HEK293 (cell line): ENCODE data around the gene CELSR3.

ENCODE experiments used
- CTCF ChIA-PET: fragments of 350-600 bp; formaldehyde crosslinking; extraction: SDS; loops from one replicate; lab custom pipeline; 2021; ENCODE audit warnings: antibody characterized with exemption; lab: Yijun Ruan, JAX
- POLR2A ChIA-PET: fragments of 300-600 bp; formaldehyde crosslinking; extraction: SDS; loops from one replicate; lab custom pipeline; 2020; ENCODE audit warnings: antibody characterized with exemption, inconsistent platforms; lab: Yijun Ruan, JAX
- H3K27ac ChIP-seq: fragments of 200-500 bp; sonication (Bioruptor generic); 2 replicates; pipeline ENCODE4 v1.5.1; 2014; ENCODE audit warnings: low read depth, low read length, control low read depth, inconsistent platforms; ENCODE audit errors: extremely low read depth
- H3K36me3 ChIP-seq, 2 experiments: fragments of 200-500 bp in 1 of 2; sonication (Bioruptor generic) in 1 of 2; 1 replicate in 1 of 2; 2 replicates in 1 of 2; pipeline ENCODE4 v1.5.1; 2014 to 2017; ENCODE audit warnings: inconsistent platforms in 2 of 2, low read length in 2 of 2; ENCODE audit not compliant: control insufficient read depth in 2 of 2, insufficient read depth in 1 of 2
- H3K4me1 ChIP-seq: fragments of 200-500 bp; sonication (Bioruptor generic); 2 replicates; pipeline ENCODE4 v1.5.1; 2014; ENCODE audit warnings: mild to moderate bottlenecking, low read length, inconsistent platforms; ENCODE audit not compliant: control insufficient read depth, insufficient read depth
- H3K4me3 ChIP-seq: 2 replicates; pipeline ENCODE4 v1.5.1; 2011; ENCODE audit warnings: low read depth, mild to moderate bottlenecking, control low read depth, low read length, moderate library complexity
- H3K9me3 ChIP-seq: fragments of 200-500 bp; sonication (Bioruptor generic); 2 replicates; pipeline ENCODE4 v1.5.1; 2014; ENCODE audit warnings: low read depth, low read length, inconsistent platforms; ENCODE audit not compliant: control insufficient read depth, insufficient read depth
- KLF16 ChIP-seq: fragments of 450-650 bp; formaldehyde crosslinking; IDR thresholded peaks from 2 replicates; pipeline ENCODE4 v1.5.1; 2017; ENCODE audit warnings: missing biosample characterization, missing genetic modification characterization
- KLF7 ChIP-seq: fragments of 450-650 bp; formaldehyde crosslinking; IDR thresholded peaks from 2 replicates; pipeline ENCODE4 v1.5.1; 2016; ENCODE audit warnings: missing biosample characterization, missing genetic modification characterization, borderline replicate concordance
- KLF8 ChIP-seq: fragments of 450-650 bp; formaldehyde crosslinking; IDR thresholded peaks from 2 replicates; pipeline ENCODE4 v1.5.1; 2016; ENCODE audit warnings: missing biosample characterization, missing genetic modification characterization
- MYNN ChIP-seq: fragments of 450-650 bp; formaldehyde crosslinking; IDR thresholded peaks from 2 replicates; pipeline ENCODE4 v1.5.1; 2016; ENCODE audit warnings: missing biosample characterization, missing genetic modification characterization, borderline replicate concordance
- PRDM1 ChIP-seq: fragments of 450-650 bp; formaldehyde crosslinking; IDR thresholded peaks from 2 replicates; pipeline ENCODE4; 2016; ENCODE audit warnings: missing biosample characterization, missing genetic modification characterization
- PRDM10 ChIP-seq: fragments of 450-650 bp; formaldehyde crosslinking; IDR thresholded peaks from 2 replicates; pipeline ENCODE4 v1.5.1; 2016; ENCODE audit warnings: missing biosample characterization, missing genetic modification characterization
- YY2 ChIP-seq: fragments of 450-650 bp; formaldehyde crosslinking; IDR thresholded peaks from 2 replicates; pipeline ENCODE4 v1.5.1; 2016; ENCODE audit warnings: missing biosample characterization, missing genetic modification characterization
- ZBTB8A ChIP-seq: fragments of 450-650 bp; formaldehyde crosslinking; IDR thresholded peaks from 2 replicates; pipeline ENCODE4 v1.5.1; 2016; ENCODE audit warnings: missing biosample characterization, missing genetic modification characterization
- ZIC2 ChIP-seq: fragments of 450-650 bp; formaldehyde crosslinking; IDR thresholded peaks from 2 replicates; pipeline ENCODE4 v1.5.1; 2016; ENCODE audit warnings: missing biosample characterization, missing genetic modification characterization
- ZNF138 ChIP-seq: fragments of 450-650 bp; formaldehyde crosslinking; IDR thresholded peaks from 2 replicates; pipeline ENCODE4 v1.5.1; 2016; ENCODE audit warnings: missing biosample characterization, missing genetic modification characterization, borderline replicate concordance
- ZNF280D ChIP-seq: fragments of 450-650 bp; formaldehyde crosslinking; IDR thresholded peaks from 2 replicates; pipeline ENCODE4 v1.5.1; 2016; ENCODE audit warnings: missing biosample characterization, missing genetic modification characterization
- ZNF404 ChIP-seq: fragments of 450-650 bp; formaldehyde crosslinking; IDR thresholded peaks from 2 replicates; pipeline ENCODE4 v1.5.1; 2017; ENCODE audit warnings: missing biosample characterization, missing genetic modification characterization
- ZNF423 ChIP-seq: fragments of 450-650 bp; formaldehyde crosslinking; IDR thresholded peaks from 2 replicates; pipeline ENCODE4 v1.5.1; 2016; ENCODE audit warnings: missing biosample characterization, missing genetic modification characterization
- ZNF473 ChIP-seq: fragments of 450-650 bp; formaldehyde crosslinking; IDR thresholded peaks from 2 replicates; pipeline ENCODE4 v1.5.1; 2017; ENCODE audit warnings: missing biosample characterization, missing genetic modification characterization
- ZNF585B ChIP-seq: fragments of 450-650 bp; formaldehyde crosslinking; IDR thresholded peaks from 2 replicates; pipeline ENCODE4 v1.5.1; 2016; ENCODE audit warnings: missing biosample characterization, missing genetic modification characterization

Gene CELSR3

GRCh38 chr3:48633256-48633655, 29.4 kb downstream of the CELSR3 start (continued):
- TF ChIP-seq KLF7 (no peak), ZNF423 (tag by site-specific recombination) (no peak), ZIC2 (tag by site-specific recombination) (no peak), ZNF138 (tag by site-specific recombination) (no peak), PRDM1 (no peak), ZNF280D (tag by site-specific recombination) (no peak), KLF16 (no peak)

DNA sequence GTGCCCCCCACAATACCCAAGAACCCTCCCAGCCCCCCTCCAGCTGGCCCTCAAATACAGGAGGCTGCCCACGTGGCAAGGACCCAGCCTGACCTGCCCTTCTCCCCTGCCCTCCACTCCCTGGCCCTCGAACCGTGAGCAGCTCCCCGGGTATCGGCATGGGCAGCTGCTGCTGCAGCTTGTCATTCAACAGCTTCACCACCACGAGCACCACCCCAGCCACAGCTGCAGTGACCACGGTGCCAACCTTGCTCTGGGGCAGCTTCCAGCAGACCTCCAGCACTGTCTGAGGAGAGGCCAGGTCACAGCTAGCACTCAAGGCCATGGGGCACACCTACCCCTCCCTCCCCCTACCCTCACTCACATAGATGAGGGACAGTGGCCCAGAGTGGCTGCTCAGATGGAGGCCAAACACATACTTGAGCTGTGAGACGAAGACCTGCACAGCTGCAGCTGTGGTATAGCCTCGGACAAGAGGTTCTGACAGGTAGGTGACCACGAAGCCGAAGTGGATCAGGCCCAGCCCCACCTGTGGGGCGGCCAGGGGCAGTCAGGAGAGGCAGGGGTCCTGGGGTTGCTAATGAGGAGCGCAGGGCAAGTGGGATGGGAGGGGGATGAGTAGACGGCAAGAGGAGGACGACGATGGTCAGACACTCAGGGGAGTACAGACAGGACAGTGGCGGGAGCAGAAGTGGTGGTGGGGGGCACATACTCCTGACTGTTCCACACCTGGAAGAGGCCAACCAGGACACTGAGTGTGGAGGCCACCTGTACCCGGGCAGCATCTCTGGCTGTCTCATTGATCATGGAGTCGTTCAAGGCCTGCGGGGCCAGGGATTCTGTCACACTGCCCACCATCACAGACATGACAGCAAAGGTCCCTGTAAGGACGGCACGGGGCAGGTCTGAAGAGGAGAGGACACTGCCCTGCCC, 30.9 kb downstream of the CELSR3 start:
- no peaks in the 10 kb centered on the region for H3K9me3 ChIP-seq
- CTCF ChIA-PET: interaction anchor here (0.5 kb wide), 1 partner anchor 84 kb away, joined by 4 read pairs; no protein-coding TSS in a partner anchor
- POLR2A ChIA-PET: interaction anchor here (0.6 kb wide), 1 partner anchor 489 kb away, joined by 4 read pairs; no protein-coding TSS in a partner anchor
- no peak overlapping the region for H3K27ac ChIP-seq
- H3K36me3 ChIP-seq: peaks cover 0 to 72% of the 10 kb centered on the region in 2 experiments; a peak in 1 of 3 replicates
- no peak for TF ChIP-seq KLF8 (tag by site-specific recombination)
- TF ChIP-seq PRDM10 (tag by site-specific recombination): 0 out of 2 replicates have a peak, but pooled peaks have one; percentile 31
- no peak for TF ChIP-seq MYNN (tag by site-specific recombination)
- TF ChIP-seq ZNF473: no peak
- no peak overlapping the region for H3K4me3 ChIP-seq
- H3K4me1 ChIP-seq: no peaks in the 10 kb centered on the region

- Histone ChIP-seq H3K4me1 (no peaks in the 10 kb centered on the region), H3K4me3 (no peak overlapping the region), H3K36me3 (peaks cover 0 to 81% of the 10 kb centered on the region in 2 experiments; a peak in 1 of 3 replicates), H3K9me3 (no peaks in the 10 kb centered on the region), H3K27ac (no peak overlapping the region)
- POLR2A ChIA-PET: no interaction called here
- CTCF ChIA-PET: no interaction called here
- no peak for TF ChIP-seq ZNF404 (tag by site-specific recombination)
- no peak for TF ChIP-seq YY2
- no peak for TF ChIP-seq ZNF585B (tag by site-specific recombination)
- TF ChIP-seq ZBTB8A (tag by site-specific recombination): no peak
Observed at GRCh38 chr3:48630833-48631232, 31.9 kb downstream of the CELSR3 start.
